SK-N-SH treated with all-trans-retinoic acid at 6 μM for 48 hours (cell line): Measurements from ENCODE around the gene DOCK1.

Experiments
- ATAC-seq: fragments of 200-7000 bp; cut with Tn5 transposase; 3 replicates; pipeline ENCODE4 v1.9.1; 2020; ENCODE audit warnings: mild to moderate bottlenecking, moderate library complexity
- ARNTL ChIP-seq: fragments of 450-650 bp; formaldehyde crosslinking; IDR thresholded peaks from 2 replicates; pipeline ENCODE4 v1.5.0; 2020; ENCODE audit warnings: low read depth, mild to moderate bottlenecking, moderate library complexity, borderline replicate concordance
- BACH2 ChIP-seq: fragments of 250-450 bp; sonication (Bioruptor Pico); IDR thresholded peaks from 2 replicates; pipeline ENCODE4 v1.9.0; 2021; ENCODE audit warnings: mild to moderate bottlenecking, borderline replicate concordance
- CREB5 ChIP-seq: fragments of 250-450 bp; sonication (Bioruptor Pico); IDR thresholded peaks from 2 replicates; pipeline ENCODE4 v1.5.1; 2020; ENCODE audit warnings: low read depth, mild to moderate bottlenecking, moderate library complexity
- CSDC2 ChIP-seq: fragments of 250-450 bp; sonication (Bioruptor Pico); IDR thresholded peaks from 2 replicates; pipeline ENCODE4 v1.5.0; 2020; ENCODE audit warnings: mild to moderate bottlenecking, moderate library complexity
- ESRRG ChIP-seq: fragments of 250-450 bp; sonication (Bioruptor Pico); IDR thresholded peaks from 2 replicates; pipeline ENCODE4 v1.6.1; 2021; ENCODE audit warnings: mild to moderate bottlenecking
- POU6F1 ChIP-seq: fragments of 250-450 bp; sonication (Bioruptor Pico); IDR thresholded peaks from 2 replicates; pipeline ENCODE4 v1.8.0; 2021; ENCODE audit warnings: low read depth, mild to moderate bottlenecking, moderate library complexity, borderline replicate concordance
- RARB ChIP-seq: fragments of 250-450 bp; sonication (Bioruptor Pico); IDR thresholded peaks from 2 replicates; pipeline ENCODE4 v1.8.0; 2021; ENCODE audit warnings: mild to moderate bottlenecking, moderate library complexity
- SNAI2 ChIP-seq: fragments of 250-450 bp; sonication (Bioruptor Pico); IDR thresholded peaks from 2 replicates; pipeline ENCODE4 v1.5.0; 2020; ENCODE audit warnings: mild to moderate bottlenecking, moderate library complexity
- TCF4 ChIP-seq: fragments of 250-450 bp; sonication (Bioruptor Pico); IDR thresholded peaks from 2 replicates; pipeline ENCODE4 v1.8.0; 2021; ENCODE audit warnings: mild to moderate bottlenecking, moderate library complexity, borderline replicate concordance
- TOX ChIP-seq: fragments of 250-450 bp; sonication (Bioruptor Pico); IDR thresholded peaks from 2 replicates; pipeline ENCODE4 v1.8.0; 2021; ENCODE audit warnings: mild to moderate bottlenecking, moderate library complexity, borderline replicate concordance
- TSHZ2 ChIP-seq: fragments of 250-450 bp; sonication (Bioruptor Pico); IDR thresholded peaks from 2 replicates; pipeline ENCODE4 v1.5.0; 2020; ENCODE audit warnings: mild to moderate bottlenecking, moderate library complexity
- ZC3H10 ChIP-seq: fragments of 250-450 bp; sonication (Bioruptor Pico); IDR thresholded peaks from 2 replicates; pipeline ENCODE4 v1.5.1; 2021; ENCODE audit warnings: mild to moderate bottlenecking, moderate library complexity
- ZFP3 ChIP-seq: fragments of 250-450 bp; sonication (Bioruptor Pico); IDR thresholded peaks from 2 replicates; pipeline ENCODE4 v1.5.0; 2020; ENCODE audit warnings: mild to moderate bottlenecking, moderate library complexity
- ZFP30 ChIP-seq: fragments of 450-650 bp; formaldehyde crosslinking; IDR thresholded peaks from 2 replicates; pipeline ENCODE4 v1.5.0; 2022; ENCODE audit warnings: mild to moderate bottlenecking, moderate library complexity
- ZNF70 ChIP-seq: fragments of 450-650 bp; formaldehyde crosslinking; IDR thresholded peaks from 2 replicates; pipeline ENCODE4 v1.5.0; 2020; ENCODE audit warnings: mild to moderate bottlenecking, moderate library complexity
- ZNF8 ChIP-seq: fragments of 450-650 bp; formaldehyde crosslinking; IDR thresholded peaks from 2 replicates; pipeline ENCODE4 v1.5.0; 2020; ENCODE audit warnings: mild to moderate bottlenecking, moderate library complexity
- TF ChIP-seq, protein P1 (sequence below): fragments of 250-450 bp; sonication (Bioruptor Pico); IDR thresholded peaks from 2 replicates; pipeline ENCODE4 v1.5.1; 2021; ENCODE audit warnings: mild to moderate bottlenecking, moderate library complexity
- TF ChIP-seq, protein P2 (sequence below): fragments of 250-450 bp; sonication (Bioruptor Pico); IDR thresholded peaks from 2 replicates; pipeline ENCODE4 v1.8.0; 2020; ENCODE audit warnings: mild to moderate bottlenecking, moderate library complexity, borderline replicate concordance

The DOCK1 gene

GRCh38 chr10:127012769-127013152 lies 107.5 kb downstream of the DOCK1 start (continued):
- TF ChIP-seq TSHZ2 (CRISPR knock-in tag), result no peak
- no peak for TF ChIP-seq TOX (CRISPR knock-in tag)
- TF ChIP-seq TCF4, result no peak
- TF ChIP-seq RARB (CRISPR knock-in tag), result no peak
- TF ChIP-seq, all 23 proteins: peak for 0

DNA sequence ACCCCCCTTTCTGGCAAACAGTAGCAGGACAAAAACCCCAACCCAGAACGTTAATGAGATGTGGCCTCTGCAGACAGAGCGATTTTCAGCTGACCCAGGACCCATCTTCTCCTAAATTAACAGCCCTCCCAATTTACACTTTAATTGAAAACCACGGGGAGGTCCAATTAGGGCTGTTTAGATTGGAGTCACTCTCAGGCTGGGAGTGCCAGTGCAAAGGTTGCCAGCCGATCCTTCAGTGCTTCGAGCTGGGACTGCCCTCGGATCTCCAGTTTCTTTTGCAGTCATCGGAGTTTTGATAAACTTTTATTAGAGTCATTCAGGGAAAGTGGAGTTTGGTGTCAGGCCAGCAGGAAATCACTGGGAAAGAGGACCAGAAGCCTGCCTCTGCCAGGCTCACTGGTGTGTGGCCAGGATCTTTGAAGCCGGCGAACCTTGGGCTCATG lies 108.0 kb downstream of the DOCK1 start:
- TF ChIP-seq, protein P1, sequence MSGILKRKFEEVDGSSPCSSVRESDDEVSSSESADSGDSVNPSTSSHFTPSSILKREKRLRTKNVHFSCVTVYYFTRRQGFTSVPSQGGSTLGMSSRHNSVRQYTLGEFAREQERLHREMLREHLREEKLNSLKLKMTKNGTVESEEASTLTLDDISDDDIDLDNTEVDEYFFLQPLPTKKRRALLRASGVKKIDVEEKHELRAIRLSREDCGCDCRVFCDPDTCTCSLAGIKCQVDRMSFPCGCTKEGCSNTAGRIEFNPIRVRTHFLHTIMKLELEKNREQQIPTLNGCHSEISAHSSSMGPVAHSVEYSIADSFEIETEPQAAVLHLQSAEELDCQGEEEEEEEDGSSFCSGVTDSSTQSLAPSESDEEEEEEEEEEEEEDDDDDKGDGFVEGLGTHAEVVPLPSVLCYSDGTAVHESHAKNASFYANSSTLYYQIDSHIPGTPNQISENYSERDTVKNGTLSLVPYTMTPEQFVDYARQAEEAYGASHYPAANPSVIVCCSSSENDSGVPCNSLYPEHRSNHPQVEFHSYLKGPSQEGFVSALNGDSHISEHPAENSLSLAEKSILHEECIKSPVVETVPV, result no peak
- no peak for TF ChIP-seq TSHZ2 (CRISPR knock-in tag)
- no peak for TF ChIP-seq BACH2 (CRISPR knock-in tag)
- TF ChIP-seq POU6F1, result no peak
- no peak for TF ChIP-seq CSDC2 (CRISPR knock-in tag)
- ATAC-seq, result no peak

GRCh38 chr10:127013691-127014473 lies 108.7 kb downstream of the DOCK1 start:
- ATAC-seq, result no peak
- TF ChIP-seq SNAI2 (CRISPR knock-in tag), result no peak
- TF ChIP-seq ARNTL (CRISPR knock-in tag), result no peak
- no peak for TF ChIP-seq RARB (CRISPR knock-in tag)
- TF ChIP-seq ZNF8 (CRISPR knock-in tag), result no peak
- no peak for TF ChIP-seq ESRRG
- TF ChIP-seq ZFP3 (CRISPR knock-in tag), result no peak
- TF ChIP-seq, protein P2, sequence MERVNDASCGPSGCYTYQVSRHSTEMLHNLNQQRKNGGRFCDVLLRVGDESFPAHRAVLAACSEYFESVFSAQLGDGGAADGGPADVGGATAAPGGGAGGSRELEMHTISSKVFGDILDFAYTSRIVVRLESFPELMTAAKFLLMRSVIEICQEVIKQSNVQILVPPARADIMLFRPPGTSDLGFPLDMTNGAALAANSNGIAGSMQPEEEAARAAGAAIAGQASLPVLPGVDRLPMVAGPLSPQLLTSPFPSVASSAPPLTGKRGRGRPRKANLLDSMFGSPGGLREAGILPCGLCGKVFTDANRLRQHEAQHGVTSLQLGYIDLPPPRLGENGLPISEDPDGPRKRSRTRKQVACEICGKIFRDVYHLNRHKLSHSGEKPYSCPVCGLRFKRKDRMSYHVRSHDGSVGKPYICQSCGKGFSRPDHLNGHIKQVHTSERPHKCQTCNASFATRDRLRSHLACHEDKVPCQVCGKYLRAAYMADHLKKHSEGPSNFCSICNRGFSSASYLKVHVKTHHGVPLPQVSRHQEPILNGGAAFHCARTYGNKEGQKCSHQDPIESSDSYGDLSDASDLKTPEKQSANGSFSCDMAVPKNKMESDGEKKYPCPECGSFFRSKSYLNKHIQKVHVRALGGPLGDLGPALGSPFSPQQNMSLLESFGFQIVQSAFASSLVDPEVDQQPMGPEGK (CRISPR knock-in tag), result no peak
- no peak for TF ChIP-seq BACH2 (CRISPR knock-in tag)
- TF ChIP-seq ZNF70 (CRISPR knock-in tag), result no peak
- no peak for TF ChIP-seq ZC3H10 (CRISPR knock-in tag)
- no peak for TF ChIP-seq TCF4
- no peak for TF ChIP-seq ZFP30 (CRISPR knock-in tag)
- TF ChIP-seq TOX (CRISPR knock-in tag), result no peak
- no peak for TF ChIP-seq TSHZ2 (CRISPR knock-in tag)
- TF ChIP-seq CREB5 (CRISPR knock-in tag), result no peak
- no peak for TF ChIP-seq POU6F1
- TF ChIP-seq, all 23 proteins: peak for 0
